ENCODE data around the gene CCR1. TPM values are rescaled to one million over a fixed set of nuclear protein-coding genes. Genes with fewer than 3 reads are reported as not detected.

The CCR1 gene
- total and polyA plus RNA-seq, 2 of the 13 experiments (the other 11 are each of a cell fraction or from before 2014, with no cell fraction given), result not detected

DNA sequence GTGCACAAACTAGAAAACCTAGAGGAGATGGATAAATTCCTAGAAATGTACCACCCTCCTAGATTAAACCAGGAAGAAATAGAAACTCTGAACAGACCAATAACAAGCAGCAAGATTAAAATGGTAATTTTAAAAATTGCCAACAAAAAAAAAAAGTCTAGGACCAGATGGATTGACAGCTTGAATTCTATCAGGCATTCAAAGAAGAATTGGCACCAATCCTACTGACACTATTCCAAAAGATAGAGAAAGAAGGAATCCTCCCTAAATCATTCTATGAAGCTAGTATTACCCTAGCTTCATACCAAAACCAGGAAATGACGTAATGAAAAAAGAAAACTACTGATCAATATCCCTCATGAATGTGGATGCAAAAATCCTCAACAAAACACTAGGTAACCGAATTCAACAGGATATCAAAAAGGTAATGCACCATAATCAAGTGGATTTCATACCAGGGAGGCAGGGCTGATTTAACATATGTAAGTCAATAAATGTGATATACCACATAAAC, 10.1 kb upstream of the CCR1 start:
- Histone ChIP-seq H3K9ac (ENCODE audit: insufficient read depth, low read depth, low read length) (no peak overlapping the region), H3K36me3 (replicated peaks in 1 of 2; ENCODE audit: control insufficient read depth in 1 of 2, insufficient read depth in 2 of 2, low read length in 2 of 2) (no peaks in the 10 kb centered on the region), H3K9me3 (ENCODE audit: low read length) (no peaks in the 10 kb centered on the region), H3K4me2 (ENCODE audit: low read depth, low read length) (no peak overlapping the region), H3K27me3 (ENCODE audit: control insufficient read depth in 1 of 2, insufficient read depth in 2 of 2, low read length in 2 of 2) (no peaks in the 10 kb centered on the region), H4K20me1 (ENCODE audit: insufficient read depth, low read length) (no peaks in the 10 kb centered on the region), H3K27ac (ENCODE audit: extremely low read length, insufficient read depth, low read length) (no peak overlapping the region), H2AFZ (ENCODE audit: low read length) (no peak overlapping the region), H3K79me2 (ENCODE audit: insufficient read depth, low read length) (no peaks in the 10 kb centered on the region), H3K4me1 (ENCODE audit: insufficient read depth, low read length) (no peaks in the 10 kb centered on the region), H3K4me3 (replicated peaks in 1 of 3; ENCODE audit: insufficient read depth in 1 of 3, low read depth in 2 of 3, low read length in 3 of 3) (no peak overlapping the region)
- FAIRE-seq (no peak), ATAC-seq (no peak), DNase-seq (ENCODE audit: low spot score) (no peak)
- BruUV-seq (replicated peaks), result no TSS peak
- WGBS (ENCODE audit: low lambda C conversion rate), result 0% methylated on average over 2 of the region's 2 CpGs
- intact Hi-C loops (cut with micrococcal nuclease; ENCODE audit: unreplicated experiment) (no loop called here), in situ Hi-C loops (cut with HindIII; ENCODE audit: extremely low pct_ligation_motif_present, low pct_unique_long_range_greater_than_20kb) (no loop called here)
- peak; percentile 96 for TF ChIP-seq ATF7 (IDR thresholded peaks at IDR 0.05)
- TF ChIP-seq ATF7 (CRISPR knock-in tag; IDR thresholded peaks at IDR 0.05), result no peak
- peak; percentile 59; the same call in 1 of the 2 replicates for TF ChIP-seq CREB1 (IDR thresholded peaks at IDR 0.05)
- no peak for TF ChIP-seq CREB1 (CRISPR knock-in tag; IDR thresholded peaks at IDR 0.05)
- no peak for TF ChIP-seq SYNCRIP (IDR thresholded peaks at IDR 0.05; ENCODE audit: insufficient read depth, low read depth, low read length)
- ChIA-PET POLR2A (no interaction called here), CTCF (ENCODE audit: low intra/inter-chr PET ratio, low total read pairs) (no interaction called here)

DNA sequence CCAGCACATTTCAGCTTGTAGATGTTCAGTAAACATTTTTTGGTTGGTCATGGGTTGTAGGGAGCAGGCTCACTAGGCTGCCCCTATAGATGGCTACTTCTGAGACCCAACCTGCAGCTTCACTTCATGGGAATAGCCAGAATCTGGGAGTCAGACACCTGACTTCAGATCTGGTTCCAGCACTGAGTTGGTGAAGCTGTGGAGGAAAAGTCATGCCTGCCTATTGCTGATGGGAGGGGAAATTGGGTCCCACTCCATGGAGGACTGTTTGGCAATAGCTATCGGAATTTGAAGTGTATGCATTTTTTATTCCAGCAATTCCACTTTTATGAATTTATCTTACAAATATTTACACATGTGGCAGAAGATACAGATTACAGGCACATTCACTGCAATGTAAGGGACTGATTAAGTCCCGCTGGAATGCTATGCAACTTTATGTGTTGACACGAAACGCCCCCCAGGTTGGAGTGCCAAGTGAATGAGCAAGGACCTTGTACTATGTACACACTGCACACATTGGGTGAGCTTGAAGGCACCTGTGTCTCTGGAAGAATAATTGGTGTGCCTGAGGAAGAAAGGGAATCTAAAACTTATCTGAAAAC, 7.8 kb upstream of the CCR1 start:
- FAIRE-seq, result no peak
- H3K27me3 ChIP-seq (ENCODE audit: control insufficient read depth in 1 of 2, insufficient read depth in 2 of 2, low read length in 2 of 2), result no peaks in the 10 kb centered on the region
- intact Hi-C loops (cut with micrococcal nuclease; ENCODE audit: unreplicated experiment), result no loop called here
- TF ChIP-seq ZNF124 (CRISPR knock-in tag; IDR thresholded peaks at IDR 0.05), result no peak
- TF ChIP-seq ZSCAN31 (CRISPR knock-in tag; IDR thresholded peaks at IDR 0.05; ENCODE audit: low read depth), result no peak
- no peak for TF ChIP-seq CENPT (CRISPR knock-in tag; IDR thresholded peaks at IDR 0.05; ENCODE audit: low read depth)
- no peak for TF ChIP-seq ZNF878 (CRISPR knock-in tag; IDR thresholded peaks at IDR 0.05)
- no peak for TF ChIP-seq TGIF2 (CRISPR knock-in tag; IDR thresholded peaks at IDR 0.05)
- TF ChIP-seq ZNF432 (CRISPR knock-in tag; IDR thresholded peaks at IDR 0.05; ENCODE audit: borderline replicate concordance), result no peak
- no peak for TF ChIP-seq TBP (CRISPR knock-in tag; IDR thresholded peaks at IDR 0.05)
- no peak for TF ChIP-seq ARID4A (CRISPR knock-in tag; IDR thresholded peaks at IDR 0.05; ENCODE audit: borderline replicate concordance)
- TF ChIP-seq IRX3 (CRISPR knock-in tag; IDR thresholded peaks at IDR 0.05; ENCODE audit: borderline replicate concordance, low read depth), result no peak
- TF ChIP-seq ZSCAN21 (CRISPR knock-in tag; IDR thresholded peaks at IDR 0.05; ENCODE audit: borderline replicate concordance), result no peak
- no peak for TF ChIP-seq HNRNPK (IDR thresholded peaks at IDR 0.05; ENCODE audit: low read depth, low read length, poor library complexity, severe bottlenecking)

More for the DNA sequence above, 7.8 kb upstream of the CCR1 start:
- CTCF ChIA-PET (ENCODE audit: low intra/inter-chr PET ratio, low total read pairs), result no interaction called here
- ATAC-seq (no peak), DNase-seq (ENCODE audit: low spot score) (peak; percentile 35)
- Histone ChIP-seq H3K4me3 (replicated peaks in 1 of 3; ENCODE audit: insufficient read depth in 1 of 3, low read depth in 2 of 3, low read length in 3 of 3) (no peak overlapping the region), H3K9me3 (ENCODE audit: low read length) (no peaks in the 10 kb centered on the region), H3K4me2 (ENCODE audit: low read depth, low read length) (no peak overlapping the region), H3K4me1 (ENCODE audit: insufficient read depth, low read length) (no peaks in the 10 kb centered on the region), H3K27ac (ENCODE audit: extremely low read length, insufficient read depth, low read length) (no peak overlapping the region), H3K79me2 (ENCODE audit: insufficient read depth, low read length) (no peaks in the 10 kb centered on the region), H3K9ac (ENCODE audit: insufficient read depth, low read depth, low read length) (no peak overlapping the region), H4K20me1 (ENCODE audit: insufficient read depth, low read length) (no peaks in the 10 kb centered on the region), H2AFZ (ENCODE audit: low read length) (no peak overlapping the region), H3K36me3 (replicated peaks in 1 of 2; ENCODE audit: control insufficient read depth in 1 of 2, insufficient read depth in 2 of 2, low read length in 2 of 2) (no peaks in the 10 kb centered on the region)
- in situ Hi-C loops (cut with HindIII; ENCODE audit: extremely low pct_ligation_motif_present, low pct_unique_long_range_greater_than_20kb), result no loop called here
- POLR2A ChIA-PET, result no interaction called here
- WGBS (ENCODE audit: low lambda C conversion rate), result 4% methylated on average over 4 of the region's 4 CpGs
- BruUV-seq (replicated peaks), result no TSS peak
